GM23338 (cell line): Measurements from ENCODE around the gene MYH15. TPM values are rescaled to one million over a fixed set of nuclear protein-coding genes. Genes with fewer than 3 reads are reported as not detected.

Experiments
- ATAC-seq: fragments of 200-7000 bp; cut with Tn5 transposase; 3 replicates; pipeline ENCODE4 v1.9.1; 2020
- DNase-seq: peaks from one replicate; pipeline ENCODE4 v3.0.0-alpha.2; 2015; ENCODE audit warnings: low spot score
- H2AFZ ChIP-seq: fragments of 200-600 bp; sonication (generic); 2 replicates; pipeline ENCODE4 v1.8.0; 2016; ENCODE audit warnings: antibody characterized with exemption, mild to moderate bottlenecking, moderate library complexity
- H3F3A ChIP-seq: fragments of 200-600 bp; sonication (generic); replicated peaks from 2 replicates; pipeline ENCODE4 v1.8.0; 2017; ENCODE audit warnings: antibody characterized with exemption, mixed run types, low read depth
- H3K27ac ChIP-seq: fragments of 200-600 bp; sonication (generic); 2 replicates; pipeline ENCODE4 v1.6.1; 2016; ENCODE audit warnings: low read depth
- H3K27me3 ChIP-seq: fragments of 200-600 bp; sonication (generic); 2 replicates; pipeline ENCODE4 v1.8.0; 2016; ENCODE audit warnings: mild to moderate bottlenecking, mixed run types, moderate library complexity; ENCODE audit not compliant: insufficient read depth
- H3K36me3 ChIP-seq: fragments of 200-600 bp; sonication (generic); 2 replicates; pipeline ENCODE4 v1.8.0; 2016; ENCODE audit warnings: mild to moderate bottlenecking; ENCODE audit not compliant: insufficient read depth
- H3K4me1 ChIP-seq: fragments of 200-600 bp; sonication (generic); 2 replicates; pipeline ENCODE4 v1.8.0; 2016; ENCODE audit warnings: mild to moderate bottlenecking, moderate library complexity; ENCODE audit not compliant: insufficient read depth
- H3K4me2 ChIP-seq: fragments of 200-600 bp; sonication (generic); 2 replicates; pipeline ENCODE4 v1.7.1; 2017; ENCODE audit warnings: mixed run types
- H3K4me3 ChIP-seq: fragments of 200-600 bp; sonication (generic); 2 replicates; pipeline ENCODE4 v1.6.1; 2016; ENCODE audit warnings: mixed run types
- H3K79me2 ChIP-seq: fragments of 200-600 bp; sonication (generic); replicated peaks from 2 replicates; pipeline ENCODE4 v1.8.0; 2017; ENCODE audit warnings: mild to moderate bottlenecking; ENCODE audit not compliant: insufficient read depth
- H3K9me2 ChIP-seq: fragments of 200-600 bp; sonication (generic); 2 replicates; pipeline ENCODE4 v1.8.0; 2017; ENCODE audit not compliant: insufficient read depth
- H4K20me1 ChIP-seq: fragments of 200-600 bp; sonication (generic); replicated peaks from 2 replicates; pipeline ENCODE4 v1.8.0; 2017; ENCODE audit warnings: mild to moderate bottlenecking; ENCODE audit not compliant: insufficient read depth
- H3K27ac Mint-ChIP-seq: 2 replicates; pipeline ENCODE4 v1.8.0; 2020; ENCODE audit warnings: inconsistent platforms, mild to moderate bottlenecking, moderate library complexity, mixed read lengths
- H3K27me3 Mint-ChIP-seq: 3 replicates; pipeline ENCODE4 v1.8.0; 2022; ENCODE audit warnings: low read depth, mild to moderate bottlenecking, moderate library complexity, mixed read lengths, inconsistent platforms; ENCODE audit not compliant: insufficient read depth, poor library complexity
- H3K36me3 Mint-ChIP-seq: 3 replicates; pipeline ENCODE4 v1.8.0; 2021; ENCODE audit warnings: low read depth, mild to moderate bottlenecking, inconsistent platforms, moderate library complexity, mixed read lengths
- H3K4me1 Mint-ChIP-seq: 3 replicates; pipeline ENCODE4 v1.8.0; 2020; ENCODE audit warnings: mild to moderate bottlenecking, inconsistent platforms, mixed read lengths
- H3K4me3 Mint-ChIP-seq: 3 replicates; pipeline ENCODE4 v1.8.0; 2021; ENCODE audit warnings: moderate library complexity, mild to moderate bottlenecking, inconsistent platforms, mixed read lengths
- H3K9me3 Mint-ChIP-seq: 3 replicates; pipeline ENCODE4 v1.8.0; 2020; ENCODE audit warnings: moderate library complexity, mild to moderate bottlenecking, inconsistent platforms, mixed read lengths
- CREB1 ChIP-seq: fragments of 250-450 bp; sonication (Bioruptor Pico); IDR thresholded peaks from 2 replicates; pipeline ENCODE4 v1.5.0; 2020; ENCODE audit warnings: low read depth, mild to moderate bottlenecking, moderate library complexity
- CTCF ChIP-seq, 2 experiments: fragments of 200-600 bp in 1 of 2; sonication (generic) in 1 of 2; conservative IDR thresholded peaks; 2 replicates each; pipeline versions ENCODE4 v1.5.1 to v1.6.1; 2016 to 2017; ENCODE audit warnings: antibody characterized with exemption in 2 of 2, low read depth in 2 of 2, mild to moderate bottlenecking in 2 of 2, moderate library complexity in 1 of 2
- ETS1 ChIP-seq: IDR thresholded peaks from 2 replicates; pipeline ENCODE4 v1.6.1; 2016; ENCODE audit warnings: antibody characterized with exemption
- EZH2 ChIP-seq: fragments of 200-600 bp; sonication (generic); IDR thresholded peaks from one replicate; pipeline ENCODE4 v1.8.0; 2017; ENCODE audit warnings: antibody characterized with exemption, mild to moderate bottlenecking, low read depth; ENCODE audit not compliant: unreplicated experiment
- EZH2phosphoT487 ChIP-seq: fragments of 200-600 bp; sonication (generic); IDR thresholded peaks from one replicate; pipeline ENCODE4 v1.8.1; 2018; ENCODE audit warnings: antibody characterized with exemption; ENCODE audit not compliant: unreplicated experiment
- JUNB ChIP-seq: IDR thresholded peaks from one replicate; pipeline ENCODE4 v1.6.1; 2016; ENCODE audit warnings: antibody characterized with exemption; ENCODE audit not compliant: unreplicated experiment
- NANOG ChIP-seq: IDR thresholded peaks from 2 replicates; pipeline ENCODE4 v1.6.1; 2016; ENCODE audit warnings: antibody characterized with exemption, borderline replicate concordance
- POLR2AphosphoS5 ChIP-seq: IDR thresholded peaks from 2 replicates; pipeline ENCODE4 v1.6.1; 2016; ENCODE audit warnings: antibody characterized with exemption, low read depth
- ZNF114 ChIP-seq: fragments of 250-450 bp; sonication (Bioruptor Pico); IDR thresholded peaks from 2 replicates; pipeline ENCODE4 v1.5.0; 2020; ENCODE audit warnings: mild to moderate bottlenecking, moderate library complexity
- polyA plus RNA-seq: library from polyadenylated mRNA; unstranded; fragments of >200 nt; fragmentation: Nextera tagmentation; extraction: Ambion mirVana; gene quantifications from 2 replicates; pipeline ENCODE4 v1.2.1, GENCODE V29; 2016
- total RNA-seq: library from RNA; depleted of rRNA; stranded (reverse); fragments of >200 nt; shearing (Covaris generic); gene quantifications from 2 replicates; pipeline ENCODE4 v1.2.3, GENCODE V29; 2014
- TF ChIP-seq, protein P1 (sequence below): IDR thresholded peaks from one replicate; pipeline ENCODE4 v1.6.1; 2018; ENCODE audit warnings: antibody characterized with exemption; ENCODE audit not compliant: unreplicated experiment

The MYH15 gene
- total and polyA plus RNA-seq, 2 experiments from 2014 or later = 0.07 TPM; not detected in 1

GRCh38 chr3:108403686-108404345, 106.6 kb downstream of the MYH15 start:
- Histone ChIP-seq H4K20me1 (no peaks in the 10 kb centered on the region), H3K79me2 (no peaks in the 10 kb centered on the region), H3K27ac (no peak overlapping the region), H2AFZ (no peak overlapping the region), H3F3A (no peaks in the 10 kb centered on the region), H3K4me2 (no peak overlapping the region), H3K4me3 (no peak overlapping the region), H3K9me2 (no peaks in the 10 kb centered on the region), H3K4me1 (0 out of 2 replicates have a peak, but pooled peaks cover 11% of the 10 kb centered on the region), H3K36me3 (no peaks in the 10 kb centered on the region), H3K27me3 (no peaks in the 10 kb centered on the region)
- H3K4me1 Mint-ChIP-seq = peaks cover 26% of the 10 kb centered on the region
- no peaks in the 10 kb centered on the region for H3K9me3 Mint-ChIP-seq
- peaks cover 3% of the 10 kb centered on the region for H3K27me3 Mint-ChIP-seq
- no peaks in the 10 kb centered on the region for H3K36me3 Mint-ChIP-seq
- TF ChIP-seq ZNF114 (no peak), NANOG (no peak), POLR2AphosphoS5 (no peak), EZH2 (no peak), CREB1 (CRISPR knock-in tag) (no peak), JUNB (no peak)
- TF ChIP-seq, protein P1, sequence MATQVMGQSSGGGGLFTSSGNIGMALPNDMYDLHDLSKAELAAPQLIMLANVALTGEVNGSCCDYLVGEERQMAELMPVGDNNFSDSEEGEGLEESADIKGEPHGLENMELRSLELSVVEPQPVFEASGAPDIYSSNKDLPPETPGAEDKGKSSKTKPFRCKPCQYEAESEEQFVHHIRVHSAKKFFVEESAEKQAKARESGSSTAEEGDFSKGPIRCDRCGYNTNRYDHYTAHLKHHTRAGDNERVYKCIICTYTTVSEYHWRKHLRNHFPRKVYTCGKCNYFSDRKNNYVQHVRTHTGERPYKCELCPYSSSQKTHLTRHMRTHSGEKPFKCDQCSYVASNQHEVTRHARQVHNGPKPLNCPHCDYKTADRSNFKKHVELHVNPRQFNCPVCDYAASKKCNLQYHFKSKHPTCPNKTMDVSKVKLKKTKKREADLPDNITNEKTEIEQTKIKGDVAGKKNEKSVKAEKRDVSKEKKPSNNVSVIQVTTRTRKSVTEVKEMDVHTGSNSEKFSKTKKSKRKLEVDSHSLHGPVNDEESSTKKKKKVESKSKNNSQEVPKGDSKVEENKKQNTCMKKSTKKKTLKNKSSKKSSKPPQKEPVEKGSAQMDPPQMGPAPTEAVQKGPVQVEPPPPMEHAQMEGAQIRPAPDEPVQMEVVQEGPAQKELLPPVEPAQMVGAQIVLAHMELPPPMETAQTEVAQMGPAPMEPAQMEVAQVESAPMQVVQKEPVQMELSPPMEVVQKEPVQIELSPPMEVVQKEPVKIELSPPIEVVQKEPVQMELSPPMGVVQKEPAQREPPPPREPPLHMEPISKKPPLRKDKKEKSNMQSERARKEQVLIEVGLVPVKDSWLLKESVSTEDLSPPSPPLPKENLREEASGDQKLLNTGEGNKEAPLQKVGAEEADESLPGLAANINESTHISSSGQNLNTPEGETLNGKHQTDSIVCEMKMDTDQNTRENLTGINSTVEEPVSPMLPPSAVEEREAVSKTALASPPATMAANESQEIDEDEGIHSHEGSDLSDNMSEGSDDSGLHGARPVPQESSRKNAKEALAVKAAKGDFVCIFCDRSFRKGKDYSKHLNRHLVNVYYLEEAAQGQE = no peak
- ATAC-seq = no peak
- no peak for DNase-seq
- no peak overlapping the region for H3K27ac Mint-ChIP-seq
- H3K4me3 Mint-ChIP-seq = no peak overlapping the region

DNA sequence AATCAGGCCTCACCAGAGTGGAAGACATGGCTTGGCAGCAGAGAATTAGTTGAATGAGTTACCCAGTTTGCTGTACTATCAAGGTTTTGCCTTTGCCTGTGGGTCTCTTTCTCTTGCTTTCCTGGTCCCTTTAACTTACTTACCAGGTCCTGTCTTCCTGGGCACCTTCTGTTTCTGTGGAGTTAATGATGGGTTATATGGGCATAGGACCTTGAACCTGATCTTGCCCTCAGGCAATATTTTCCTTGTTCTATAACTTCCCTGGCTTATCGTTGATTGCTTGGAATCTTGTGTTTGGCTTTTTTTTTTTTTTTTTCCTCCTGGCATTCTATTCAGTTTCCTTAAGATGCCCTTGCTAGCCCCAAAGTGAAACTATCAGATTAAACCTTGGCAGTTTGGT, 107.2 kb downstream of the MYH15 start:
- H3K36me3 ChIP-seq = no peaks in the 10 kb centered on the region
- H3K27ac ChIP-seq = no peak overlapping the region
- H3K4me3 ChIP-seq = no peak overlapping the region
- DNase-seq (no peak), ATAC-seq (no peak)
- H3K36me3 Mint-ChIP-seq = no peaks in the 10 kb centered on the region
- H3K27me3 Mint-ChIP-seq = peaks cover 3% of the 10 kb centered on the region
- H3K4me2 ChIP-seq = no peak overlapping the region
- H3K4me3 Mint-ChIP-seq = no peak overlapping the region
- H3K9me3 Mint-ChIP-seq = no peaks in the 10 kb centered on the region
- 0 out of 2 replicates have a peak, but pooled peaks cover 9% of the 10 kb centered on the region for H3K4me1 ChIP-seq
- no peak overlapping the region for H3K27ac Mint-ChIP-seq
- no peaks in the 10 kb centered on the region for H3K79me2 ChIP-seq
- no peaks in the 10 kb centered on the region for H3K27me3 ChIP-seq
- no peaks in the 10 kb centered on the region for H4K20me1 ChIP-seq
- no peak overlapping the region for H2AFZ ChIP-seq
- H3K9me2 ChIP-seq = no peaks in the 10 kb centered on the region
- H3F3A ChIP-seq = no peaks in the 10 kb centered on the region
- peaks cover 25% of the 10 kb centered on the region for H3K4me1 Mint-ChIP-seq
- no peak for TF ChIP-seq EZH2phosphoT487
- no peak for TF ChIP-seq POLR2AphosphoS5
- TF ChIP-seq, protein P1 = no peak
- no peak for TF ChIP-seq ZNF114
- no peak for TF ChIP-seq CTCF (conservative IDR thresholded peaks at IDR 0.05; ENCODE audit: low read depth in 2 of 2)
- no peak for TF ChIP-seq ETS1
- no peak for TF ChIP-seq NANOG
